ENCODE measurements around the gene SLC30A9.

The SLC30A9 gene

GRCh38 chr4:41990365-41991111, at the start of gene SLC30A9:
TSS of gene SLC30A9 (plus strand) at chr4:41990530. CDS start at chr4:41990652, 122 bp downstream.
- DNase-seq = peak; percentile 93

DNA sequence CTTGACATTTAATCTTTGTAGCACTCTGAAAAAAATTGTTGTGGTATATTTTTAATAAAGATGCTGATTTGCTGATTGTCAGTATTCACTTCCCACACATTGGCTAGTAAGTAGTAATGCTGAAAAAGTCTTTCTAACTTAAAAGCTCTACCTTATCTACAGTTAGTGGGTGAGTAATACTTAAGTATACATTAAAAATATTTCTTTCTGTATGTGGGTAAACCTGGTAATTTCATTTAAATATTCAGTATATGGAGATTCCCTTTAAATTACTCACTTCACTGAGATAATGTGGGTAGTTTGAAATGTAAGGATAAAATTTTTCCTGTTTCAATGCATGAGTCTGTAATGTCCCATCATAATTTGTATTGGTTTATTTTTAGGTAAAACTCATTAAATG, 49.5 kb upstream of the SLC30A9 start:
- no peak for DNase-seq

- DNase-seq = no peak
Observed at GRCh38 chr4:41943506-41943905, 46.8 kb upstream of the SLC30A9 start.

GRCh38 chr4:41944089-41944488, 46.2 kb upstream of the SLC30A9 start:
- DNase-seq = no peak

- no peak for DNase-seq
Observed at GRCh38 chr4:41949531-41949930, 40.8 kb upstream of the SLC30A9 start.

GRCh38 chr4:41957634-41958033, 32.7 kb upstream of the SLC30A9 start:
- peak; percentile 25 for DNase-seq

DNA sequence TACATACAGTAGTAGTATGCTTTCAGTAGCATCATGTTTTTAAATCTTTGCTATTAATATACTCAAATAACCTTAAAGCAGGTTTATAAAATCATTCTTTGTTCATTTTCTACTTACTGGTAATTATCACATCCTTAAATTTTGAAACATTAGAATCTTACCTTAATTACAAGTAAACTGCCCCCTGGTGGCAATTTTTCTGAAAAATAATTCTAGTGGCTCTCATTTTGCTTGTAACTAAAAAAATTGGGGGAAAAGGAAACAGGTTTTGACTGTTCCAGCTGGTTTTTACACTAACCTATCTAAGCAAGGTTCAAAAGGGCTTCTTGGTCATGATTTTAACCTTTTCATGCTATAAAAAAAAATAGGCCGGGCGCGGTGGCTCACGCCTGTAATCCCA, 27.2 kb upstream of the SLC30A9 start:
- DNase-seq = peak; percentile 10

DNA sequence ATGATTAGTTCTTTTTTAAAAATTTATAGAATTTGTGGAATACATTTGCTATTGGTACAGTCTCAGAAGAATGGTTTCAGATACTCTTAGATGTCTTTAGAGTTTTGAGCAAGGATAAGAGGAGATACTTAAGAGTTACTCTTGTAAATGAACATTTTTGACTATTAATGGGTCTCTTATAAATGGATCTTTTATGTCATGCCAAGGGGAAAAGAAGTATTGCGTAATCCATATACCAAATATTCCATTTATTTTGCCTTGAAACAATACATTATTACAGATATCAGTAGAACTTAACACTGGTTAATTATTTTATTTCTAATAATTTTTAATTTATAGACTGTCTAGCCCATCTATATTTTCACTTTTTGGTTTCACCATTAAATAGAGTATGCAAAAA, 25.9 kb upstream of the SLC30A9 start:
- DNase-seq = no peak

GRCh38 chr4:41967392-41967791, 22.9 kb upstream of the SLC30A9 start:
- no peak for DNase-seq

GRCh38 chr4:41969671-41970070, 20.7 kb upstream of the SLC30A9 start:
- no peak for DNase-seq

GRCh38 chr4:41975341-41975740, 15.0 kb upstream of the SLC30A9 start:
- DNase-seq = no peak

DNA sequence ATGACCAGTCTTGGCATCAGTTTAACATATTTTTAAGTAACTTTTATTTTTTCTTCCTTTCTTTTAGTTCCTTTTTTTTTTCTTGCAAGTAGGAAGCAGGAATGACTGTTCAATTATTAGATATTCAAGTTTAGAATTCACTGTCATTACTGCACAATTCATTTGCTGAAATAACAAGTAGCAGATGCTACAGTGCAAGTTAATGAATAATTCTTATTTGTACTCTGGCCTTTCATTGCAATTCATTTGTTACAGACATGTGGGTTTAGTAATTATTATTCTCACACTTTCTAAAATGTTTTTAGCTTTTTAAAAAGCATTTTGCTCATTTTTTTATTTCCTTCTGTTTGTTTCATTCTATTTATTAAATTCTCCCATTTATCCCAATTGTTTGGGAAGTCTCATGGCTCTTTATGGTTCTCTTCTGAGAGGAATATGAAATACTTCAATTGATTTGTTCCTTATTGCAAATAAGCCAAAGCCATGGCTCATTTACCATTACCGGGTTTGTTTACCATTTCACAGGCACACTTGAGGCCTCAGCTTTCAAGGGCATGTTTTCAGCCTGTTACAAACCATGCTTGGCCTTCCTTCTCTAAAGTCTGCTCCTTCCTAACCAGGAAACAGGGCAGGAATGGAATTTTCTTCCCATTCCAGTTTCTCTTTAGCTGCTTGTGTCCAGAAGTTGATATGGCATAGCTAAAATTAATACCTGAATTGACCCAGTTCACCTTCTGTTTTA, 13.4 kb upstream of the SLC30A9 start:
- no peak for DNase-seq

DNA sequence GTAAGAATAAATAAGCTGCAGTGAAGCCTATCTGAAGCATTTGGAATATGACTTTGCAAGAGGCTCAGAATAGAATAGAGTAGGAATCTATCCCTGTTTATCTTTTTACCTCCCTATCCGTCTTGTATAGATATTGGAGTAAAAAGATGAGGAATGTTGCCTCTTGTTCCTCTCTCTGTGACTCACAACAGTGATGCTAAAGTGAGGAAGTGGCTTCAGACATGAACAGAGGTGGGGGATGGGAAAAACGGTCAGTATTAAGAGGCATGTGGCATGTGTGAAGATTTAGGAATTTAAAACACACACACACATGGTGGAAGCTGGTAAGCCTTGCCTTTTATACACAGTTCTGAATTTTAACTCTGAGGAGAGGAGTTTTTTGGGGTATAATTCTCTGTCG, 12.6 kb upstream of the SLC30A9 start:
- DNase-seq = peak; percentile 71

GRCh38 chr4:41981456-41981855, 8.9 kb upstream of the SLC30A9 start, which contains the start of gene DCAF4L1:
TSS of gene DCAF4L1 (plus strand) at chr4:41981756. CDS start at chr4:41981793, 37 bp downstream.
- no peak for DNase-seq

GRCh38 chr4:41982716-41983115, 7.6 kb upstream of the SLC30A9 start:
- no peak for DNase-seq

GRCh38 chr4:41985151-41985550, 5.2 kb upstream of the SLC30A9 start:
- DNase-seq = no peak

- peak; percentile 1 for DNase-seq
Observed at GRCh38 chr4:41989994-41990364, 351 bp upstream of the SLC30A9 start.

GRCh38 chr4:41991916-41992767, 1.8 kb downstream of the SLC30A9 start:
- peak; percentile 1 for DNase-seq

- DNase-seq = no peak
Observed at GRCh38 chr4:41992967-41993857, 2.9 kb downstream of the SLC30A9 start.

GRCh38 chr4:41994461-41994985, 4.2 kb downstream of the SLC30A9 start:
- DNase-seq = no peak

DNA sequence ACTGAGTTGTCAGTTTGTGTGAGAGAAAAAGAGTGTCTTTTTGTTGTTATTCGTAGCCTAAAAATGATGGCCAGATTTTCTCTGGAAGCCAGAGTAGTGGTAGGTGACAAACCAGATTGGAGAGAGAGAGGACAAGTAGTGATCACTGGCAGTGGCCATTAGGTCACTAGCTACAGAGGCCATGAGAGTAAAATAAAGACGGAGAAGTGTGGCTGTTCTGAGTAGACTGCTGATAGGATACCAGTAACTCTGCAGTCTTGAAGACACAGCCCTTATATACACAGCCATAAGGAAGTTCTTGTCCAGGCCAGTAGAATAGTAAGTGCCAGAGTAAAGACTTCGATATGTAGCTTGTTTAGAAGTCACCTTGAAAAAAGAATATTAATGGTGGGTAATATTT, 7.7 kb downstream of the SLC30A9 start:
- no peak for DNase-seq

GRCh38 chr4:41999321-41999720, 9.0 kb downstream of the SLC30A9 start:
- no peak for DNase-seq

All from fibroblast of skin of right quadriceps (primary cell).